H1 (cell line): ENCODE results near the gene SH3PXD2B. TPM values are rescaled to one million over a fixed set of nuclear protein-coding genes. Genes with fewer than 3 reads are reported as not detected.

ENCODE experiments used
- CTCF ChIA-PET: fragments of 300-600 bp; sonication (Branson Sonifier 250); formaldehyde crosslinking; loops from one replicate; lab custom pipeline; 2021; ENCODE audit not compliant: partially characterized antibody; lab: Charles Lee
- POLR2A ChIA-PET: fragments of 300-600 bp; sonication (Branson Sonifier 250); formaldehyde crosslinking; loops from one replicate; lab custom pipeline; 2021; ENCODE audit warnings: inconsistent platforms; ENCODE audit not compliant: partially characterized antibody; lab: Charles Lee
- DNase-seq, 2 experiments: peaks; one replicate each; pipeline versions ENCODE4 v3.0.0 to v3.0.0-alpha.2; 2010 to 2022; ENCODE audit warnings: low spot score in 2 of 2, low read depth in 1 of 2, mixed read lengths in 1 of 2
- FAIRE-seq: peaks from 2 replicates; lab custom pipeline; 2011; peaks lifted over from hg19 to GRCh38; lab: Jason Lieb, UNC
- H2AFZ ChIP-seq: 2 replicates; pipeline ENCODE4 v1.8.1; 2012; ENCODE audit warnings: low read length, inconsistent platforms
- H2AK5ac ChIP-seq: 2 replicates; pipeline ENCODE4 v1.6.1; 2013; ENCODE audit warnings: low read depth, low read length
- H2BK120ac ChIP-seq: replicated peaks from 2 replicates; pipeline ENCODE3; 2013; ENCODE audit warnings: low read depth, low read length, inconsistent platforms
- H2BK12ac ChIP-seq: 2 replicates; pipeline ENCODE4 v1.6.1; 2013; ENCODE audit warnings: low read depth, low read length
- H2BK15ac ChIP-seq: 2 replicates; pipeline ENCODE4 v1.6.1; 2013; ENCODE audit warnings: low read length
- H2BK20ac ChIP-seq: 2 replicates; pipeline ENCODE4 v1.6.1; 2013; ENCODE audit warnings: low read length
- H2BK5ac ChIP-seq: 2 replicates; pipeline ENCODE4 v1.6.1; 2013; ENCODE audit warnings: low read depth, low read length
- H3K14ac ChIP-seq: 2 replicates; pipeline ENCODE4 v1.6.1; 2013; ENCODE audit warnings: inconsistent platforms; ENCODE audit not compliant: insufficient read length
- H3K18ac ChIP-seq: 2 replicates; pipeline ENCODE4 v1.6.1; 2013; ENCODE audit warnings: low read length; ENCODE audit errors: extremely low read depth
- H3K23ac ChIP-seq: 2 replicates; pipeline ENCODE4 v1.6.1; 2013; ENCODE audit warnings: inconsistent platforms; ENCODE audit not compliant: insufficient read length
- H3K23me2 ChIP-seq: 2 replicates; pipeline ENCODE4 v1.6.1; 2013; ENCODE audit warnings: low read depth, low read length
- H3K27ac ChIP-seq: 2 replicates; pipeline ENCODE4 v1.6.1; 2011; ENCODE audit warnings: low read depth, low read length, inconsistent platforms
- H3K27me3 ChIP-seq, 4 experiments: replicated peaks in 1 of 4; 1 replicate in 1 of 4; 2 replicates in 3 of 4; pipeline versions ENCODE4 v1.6.1 to v1.8.1; 2011 to 2013; ENCODE audit warnings: low read length in 3 of 4, mild to moderate bottlenecking in 3 of 4, inconsistent platforms in 2 of 4, mixed read lengths in 2 of 4, moderate library complexity in 1 of 4; ENCODE audit not compliant: control insufficient read depth in 3 of 4, insufficient read depth in 3 of 4; ENCODE audit errors: extremely low read depth in 1 of 4
- H3K36me3 ChIP-seq, 4 experiments: 2 replicates each; pipeline versions ENCODE4 v1.6.1 to v1.8.1; 2011 to 2013; ENCODE audit warnings: mild to moderate bottlenecking in 4 of 4, low read length in 3 of 4, moderate library complexity in 2 of 4, control low read depth in 1 of 4, inconsistent platforms in 1 of 4; ENCODE audit not compliant: insufficient read depth in 4 of 4, control insufficient read depth in 2 of 4
- H3K4ac ChIP-seq: replicated peaks from 2 replicates; pipeline ENCODE3; 2013; ENCODE audit warnings: low read length, low read depth, mixed read lengths, inconsistent platforms; ENCODE audit not compliant: insufficient read length
- H3K4me1 ChIP-seq, 4 experiments: replicated peaks in 1 of 4; 1 replicate in 1 of 4; 2 replicates in 3 of 4; pipeline versions ENCODE4 v1.6.1 to v1.8.1; 2011 to 2013; ENCODE audit warnings: low read length in 3 of 4, inconsistent platforms in 2 of 4, mixed read lengths in 1 of 4; ENCODE audit not compliant: insufficient read depth in 4 of 4, control insufficient read depth in 3 of 4
- H3K4me2 ChIP-seq, 2 experiments: 2 replicates each; pipeline versions ENCODE4 v1.6.1 to v1.8.1; 2011 to 2013; ENCODE audit warnings: low read depth in 2 of 2, low read length in 2 of 2, control low read depth in 1 of 2, inconsistent platforms in 1 of 2, mild to moderate bottlenecking in 1 of 2; ENCODE audit not compliant: insufficient read depth in 1 of 2
- H3K4me3 ChIP-seq, 4 experiments: fragments of 200-600, 300-600 bp in 1 of 4; sonication (generic), shearing (Covaris generic), sonication (Bioruptor Twin) in 1 of 4; 2 replicates each; pipeline versions ENCODE4 v1.5.1 to v1.8.1; 2011 to 2016; ENCODE audit warnings: low read length in 4 of 4, low read depth in 3 of 4, control low read depth in 2 of 4, inconsistent platforms in 2 of 4, mild to moderate bottlenecking in 2 of 4, mixed read lengths in 1 of 4, moderate library complexity in 1 of 4; ENCODE audit not compliant: insufficient read depth in 2 of 4; ENCODE audit errors: extremely low read depth in 1 of 4
- H3K56ac ChIP-seq: replicated peaks from 2 replicates; pipeline ENCODE3; 2013; ENCODE audit warnings: low read depth, mild to moderate bottlenecking, mixed read lengths, low read length, inconsistent platforms; ENCODE audit not compliant: insufficient read length
- H3K79me1 ChIP-seq: 2 replicates; pipeline ENCODE4 v1.6.1; 2013; ENCODE audit warnings: low read depth, low read length, control low read depth
- H3K79me2 ChIP-seq, 2 experiments: 2 replicates each; pipeline versions ENCODE4 v1.6.1 to v1.8.1; 2012 to 2013; ENCODE audit warnings: low read length in 2 of 2, mild to moderate bottlenecking in 2 of 2, inconsistent platforms in 1 of 2; ENCODE audit not compliant: insufficient read depth in 2 of 2, control insufficient read depth in 1 of 2
- H3K9ac ChIP-seq, 4 experiments: replicated peaks in 1 of 4; 1 replicate in 1 of 4; 2 replicates in 3 of 4; pipeline versions ENCODE4 v1.6.1 to v1.8.1; 2011 to 2013; ENCODE audit warnings: low read depth in 3 of 4, low read length in 3 of 4, control low read depth in 2 of 4, mild to moderate bottlenecking in 2 of 4, moderate library complexity in 2 of 4, inconsistent platforms in 1 of 4; ENCODE audit errors: extremely low read depth in 1 of 4
- H3K9me3 ChIP-seq, 2 experiments: 2 replicates each; pipeline versions ENCODE4 v1.6.1 to v1.8.1; 2012 to 2013; ENCODE audit warnings: mild to moderate bottlenecking in 2 of 2, moderate library complexity in 2 of 2, control low read depth in 1 of 2, inconsistent platforms in 1 of 2, low read depth in 1 of 2, low read length in 1 of 2, mixed read lengths in 1 of 2; ENCODE audit not compliant: insufficient read depth in 2 of 2
- H4K20me1 ChIP-seq, 2 experiments: replicated peaks in 1 of 2; 2 replicates each; pipeline versions ENCODE3 to v1.8.1; 2011 to 2013; ENCODE audit warnings: inconsistent platforms in 2 of 2, low read length in 2 of 2, mild to moderate bottlenecking in 1 of 2; ENCODE audit not compliant: insufficient read depth in 2 of 2, control insufficient read depth in 1 of 2
- H4K5ac ChIP-seq: 2 replicates; pipeline ENCODE4 v1.6.1; 2013; ENCODE audit warnings: low read length, low read depth, mixed read lengths, inconsistent platforms; ENCODE audit not compliant: insufficient read length
- H4K8ac ChIP-seq: 2 replicates; pipeline ENCODE4 v1.8.0; 2013; ENCODE audit warnings: mild to moderate bottlenecking, moderate library complexity, low read length, inconsistent platforms; ENCODE audit not compliant: insufficient read depth; ENCODE audit errors: extremely low read depth
- H4K91ac ChIP-seq: replicated peaks from 2 replicates; pipeline ENCODE3; 2013; ENCODE audit warnings: low read length, mixed read lengths, inconsistent platforms; ENCODE audit not compliant: insufficient read length
- GABPA ChIP-seq: IDR thresholded peaks from 2 replicates; pipeline ENCODE4 v1.6.1; 2011; ENCODE audit warnings: mild to moderate bottlenecking, low read length, moderate library complexity, borderline replicate concordance; ENCODE audit not compliant: insufficient read depth
- KDM1A ChIP-seq: fragments of 200-600, 300-600 bp; sonication (generic); IDR thresholded peaks from 2 replicates; pipeline ENCODE4 v1.7.1; 2016; ENCODE audit warnings: mild to moderate bottlenecking, low read length, borderline replicate concordance
- KDM4A ChIP-seq: IDR thresholded peaks from one replicate; pipeline ENCODE4 v1.7.1; 2012; ENCODE audit warnings: low read depth, mild to moderate bottlenecking, moderate library complexity, low read length, inconsistent platforms; ENCODE audit not compliant: severe bottlenecking
- POLR2A ChIP-seq, 2 experiments: IDR thresholded peaks; 1 replicate in 1 of 2; 2 replicates in 1 of 2; pipeline ENCODE4 v1.6.1; 2011; ENCODE audit warnings: low read depth in 2 of 2, low read length in 2 of 2, mild to moderate bottlenecking in 2 of 2; ENCODE audit errors: control extremely low read depth in 1 of 2
- SAP30 ChIP-seq: fragments of 300-600 bp; sonication (generic); IDR thresholded peaks from 2 replicates; pipeline ENCODE4 v1.7.1; 2012; ENCODE audit warnings: low read length, moderate library complexity, mild to moderate bottlenecking, inconsistent platforms; ENCODE audit not compliant: insufficient read depth, insufficient replicate concordance
- SRF ChIP-seq: IDR thresholded peaks from 2 replicates; pipeline ENCODE4 v1.6.1; 2011; ENCODE audit warnings: mild to moderate bottlenecking, low read depth, low read length, moderate library complexity
- YY1 ChIP-seq: IDR thresholded peaks from 2 replicates; pipeline ENCODE4 v1.6.1; 2011; ENCODE audit warnings: low read depth, mild to moderate bottlenecking, low read length
- WGBS, 2 experiments: shearing (Covaris generic) in 1 of 2; methylation state at CpG; one replicate each; pipeline versions ENCODE4 v1.1.6 to v1.1.7; 2013 to 2015; ENCODE audit warnings: low lambda C conversion rate in 2 of 2, mixed read lengths in 2 of 2, inconsistent platforms in 1 of 2, low coverage in 1 of 2, missing lambda C conversion rate in 1 of 2; ENCODE audit not compliant: insufficient replicate concordance in 2 of 2, insufficient coverage in 1 of 2, insufficient read length in 1 of 2; ENCODE audit errors: extremely low coverage in 1 of 2, missing lambda C conversion rate in 1 of 2; 5-methylcytosine and 5-hydroxymethylcytosine counted together
- polyA plus RNA-seq, 7 experiments: library from polyadenylated mRNA; depleted of rRNA in 3 of 7; stranded (reverse) in 5 of 7; unstranded in 2 of 7; fragments of >200 nt in 5 of 7; fragments of 200-250 nt in 2 of 7; gene quantifications; 1 replicate in 5 of 7; 2 replicates in 1 of 7; 4 replicates in 1 of 7; pipeline versions ENCODE4 v1.2.1 to v1.2.3, GENCODE V29; 2011 to 2013; ENCODE audit warnings: missing spikeins in 2 of 7, mixed read lengths in 2 of 7
- total RNA-seq: library from RNA; stranded (reverse); fragmentation: NEBNext Ultra II Directional; extraction: Animal tissue kit (Norgen Biotek cat#: 25700); gene quantifications from 2 replicates; pipeline ENCODE4 v1.2.1, GENCODE V29; 2021
- TF ChIP-seq, protein P1 (sequence below): IDR thresholded peaks from 2 replicates; pipeline ENCODE4 v1.6.1; 2012; ENCODE audit warnings: inconsistent platforms
- TF ChIP-seq, protein P2 (sequence below), 3 experiments: IDR thresholded peaks; 1 replicate in 2 of 3; 2 replicates in 1 of 3; pipeline versions ENCODE4 v1.5.1 to v1.6.1; 2011; ENCODE audit warnings: low read length in 3 of 3, mild to moderate bottlenecking in 3 of 3, inconsistent platforms in 2 of 3, low read depth in 1 of 3, moderate library complexity in 1 of 3; ENCODE audit not compliant: insufficient read depth in 1 of 3; ENCODE audit errors: control extremely low read depth in 1 of 3

Gene SH3PXD2B
- total and polyA plus RNA-seq, 2 of the 8 experiments (the other 6 are each of a cell fraction or from before 2014, with no cell fraction given): 32.9 to 72.9 TPM

GRCh38 chr5:172322028-172322965, 132.0 kb downstream of the SH3PXD2B start:
- no peak overlapping the region for H2BK5ac ChIP-seq
- no peak overlapping the region for H2AFZ ChIP-seq
- TF ChIP-seq GABPA (no peak), KDM4A (no peak), YY1 (no peak), KDM1A (no peak), SAP30 (no peak), POLR2A (IDR thresholded peaks at IDR 0.05; ENCODE audit: control extremely low read depth in 1 of 2, low read depth in 2 of 2, low read length in 2 of 2) (no peak), SRF (no peak)
- TF ChIP-seq, protein P1, sequence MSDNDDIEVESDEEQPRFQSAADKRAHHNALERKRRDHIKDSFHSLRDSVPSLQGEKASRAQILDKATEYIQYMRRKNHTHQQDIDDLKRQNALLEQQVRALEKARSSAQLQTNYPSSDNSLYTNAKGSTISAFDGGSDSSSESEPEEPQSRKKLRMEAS: no peak
- TF ChIP-seq, protein P2, sequence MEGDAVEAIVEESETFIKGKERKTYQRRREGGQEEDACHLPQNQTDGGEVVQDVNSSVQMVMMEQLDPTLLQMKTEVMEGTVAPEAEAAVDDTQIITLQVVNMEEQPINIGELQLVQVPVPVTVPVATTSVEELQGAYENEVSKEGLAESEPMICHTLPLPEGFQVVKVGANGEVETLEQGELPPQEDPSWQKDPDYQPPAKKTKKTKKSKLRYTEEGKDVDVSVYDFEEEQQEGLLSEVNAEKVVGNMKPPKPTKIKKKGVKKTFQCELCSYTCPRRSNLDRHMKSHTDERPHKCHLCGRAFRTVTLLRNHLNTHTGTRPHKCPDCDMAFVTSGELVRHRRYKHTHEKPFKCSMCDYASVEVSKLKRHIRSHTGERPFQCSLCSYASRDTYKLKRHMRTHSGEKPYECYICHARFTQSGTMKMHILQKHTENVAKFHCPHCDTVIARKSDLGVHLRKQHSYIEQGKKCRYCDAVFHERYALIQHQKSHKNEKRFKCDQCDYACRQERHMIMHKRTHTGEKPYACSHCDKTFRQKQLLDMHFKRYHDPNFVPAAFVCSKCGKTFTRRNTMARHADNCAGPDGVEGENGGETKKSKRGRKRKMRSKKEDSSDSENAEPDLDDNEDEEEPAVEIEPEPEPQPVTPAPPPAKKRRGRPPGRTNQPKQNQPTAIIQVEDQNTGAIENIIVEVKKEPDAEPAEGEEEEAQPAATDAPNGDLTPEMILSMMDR (IDR thresholded peaks at IDR 0.05; ENCODE audit: control extremely low read depth in 1 of 3, insufficient read depth in 1 of 3, low read depth in 1 of 3, low read length in 3 of 3): no peak

More at GRCh38 chr5:172322028-172322965, 132.0 kb downstream of the SH3PXD2B start:
- H3K36me3 ChIP-seq: no peaks in the 10 kb centered on the region
- H3K79me1 ChIP-seq: no peaks in the 10 kb centered on the region
- H2BK12ac ChIP-seq: no peak overlapping the region
- POLR2A ChIA-PET: no interaction called here
- no peak overlapping the region for H3K27ac ChIP-seq
- H3K23ac ChIP-seq: no peak overlapping the region
- CTCF ChIA-PET: interaction anchor here (0.7 to 1.5 kb wide), 2 partner anchors 12 to 37 kb away, joined by 3 to 7 read pairs; no protein-coding TSS in a partner anchor
- no peak overlapping the region for H3K14ac ChIP-seq
- H4K20me1 ChIP-seq: no peaks in the 10 kb centered on the region
- H3K4ac ChIP-seq: no peak overlapping the region
- H3K56ac ChIP-seq: no peak overlapping the region
- H2AK5ac ChIP-seq: no peak overlapping the region
- H3K23me2 ChIP-seq: no peaks in the 10 kb centered on the region; the same call in 1 of the 2 replicates
- no peaks in the 10 kb centered on the region for H3K27me3 ChIP-seq
- H3K9ac ChIP-seq: no peak overlapping the region
- no peak overlapping the region for H2BK120ac ChIP-seq
- H4K91ac ChIP-seq: no peak overlapping the region
- no peak overlapping the region for H3K4me2 ChIP-seq
- 80% methylated on average over 8 of the region's 9 CpGs; no CpG with 5 or more reads in 1 of the 2 experiments for WGBS, 2 experiments
- H4K8ac ChIP-seq: no peak overlapping the region
- H3K9me3 ChIP-seq: no peaks in the 10 kb centered on the region
- FAIRE-seq: no peak
- DNase-seq: no peak
- H3K18ac ChIP-seq: no peak overlapping the region
- H4K5ac ChIP-seq: no peak overlapping the region
- H3K79me2 ChIP-seq: no peaks in the 10 kb centered on the region
- no peak overlapping the region for H2BK15ac ChIP-seq
- H2BK20ac ChIP-seq: no peak overlapping the region
- no peak overlapping the region for H3K4me3 ChIP-seq
- H3K4me1 ChIP-seq: no peaks in the 10 kb centered on the region
